T-helper 1 cell (primary cell): ENCODE measurements around the gene TOMM40.

Source experiments
- DNase-seq, 5 donors: peaks; one replicate each; pipeline ENCODE4 v3.0.0-alpha.2; 2012 to 2020

Gene TOMM40

GRCh38 chr19:44930088-44930487 is 39.0 kb downstream of the TOMM40 start:
- no peak for DNase-seq

DNA sequence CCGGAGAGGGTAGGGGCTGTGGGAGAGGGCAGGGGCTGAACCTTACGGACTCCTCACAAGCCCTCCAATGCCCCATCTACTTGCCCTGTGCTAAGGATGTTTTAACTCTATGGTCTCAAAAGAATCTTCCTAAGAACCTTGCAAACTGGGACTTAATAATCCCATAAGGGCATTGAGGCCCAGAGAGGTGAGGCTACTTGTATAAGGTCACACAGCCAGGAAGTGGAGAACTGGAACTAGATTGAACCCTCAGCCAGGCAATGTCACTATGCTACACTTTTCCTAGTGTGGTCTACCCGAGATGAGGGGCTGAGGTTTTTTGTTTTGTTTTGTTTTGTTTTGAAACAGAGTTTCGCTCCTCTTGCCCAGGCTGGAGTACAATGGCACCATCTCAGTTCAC is 40.5 kb downstream of the TOMM40 start:
- DNase-seq = no peak

DNA sequence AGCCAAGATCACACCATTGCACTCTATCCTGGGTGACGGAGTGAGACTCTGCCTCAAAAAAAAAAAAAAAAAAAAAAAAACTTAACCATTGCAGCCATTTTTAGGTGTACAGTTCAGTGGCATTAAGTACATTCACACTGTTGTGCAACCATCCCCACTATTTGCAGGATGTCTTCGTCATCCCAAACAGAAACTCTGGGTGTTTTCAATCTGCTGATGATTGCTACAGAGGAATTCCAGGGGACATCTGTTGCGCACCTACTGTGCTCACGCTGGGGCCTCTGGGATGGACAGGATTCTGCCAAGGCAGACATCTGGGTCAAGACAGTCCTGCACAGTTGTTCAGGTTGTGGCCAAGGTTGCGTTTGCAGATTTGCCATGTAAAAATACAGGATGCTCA is 48.6 kb downstream of the TOMM40 start:
- no peak for DNase-seq

GRCh38 chr19:44942067-44942571 is 51.1 kb downstream of the TOMM40 start, which contains the start of gene APOC4:
Gene APOC4 (plus strand): TSS chr19:44942237. CDS start chr19:44942278, 41 bp downstream.
- DNase-seq = no peak

DNA sequence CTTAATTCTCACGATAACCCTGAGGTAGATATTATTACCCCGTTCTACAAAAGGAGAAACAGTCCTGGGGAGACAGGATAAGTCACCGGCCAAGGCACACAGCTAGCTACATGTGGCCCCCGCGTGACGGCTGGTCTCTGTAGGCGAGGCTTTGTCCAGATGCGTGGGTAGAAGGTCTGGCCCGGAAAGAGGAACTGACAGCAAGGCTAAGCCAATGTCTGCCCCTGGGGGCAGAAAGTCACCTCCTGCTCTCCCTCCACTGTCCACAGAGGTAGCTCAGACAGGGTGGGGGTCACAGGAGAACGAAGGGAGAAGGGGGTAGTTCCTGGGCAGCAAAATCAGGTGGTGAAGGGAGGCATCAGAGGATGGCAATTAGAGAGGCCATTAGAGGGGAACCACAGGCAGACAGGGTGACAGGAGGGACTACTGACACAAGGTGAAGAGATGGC is 52.8 kb downstream of the TOMM40 start:
- no peak for DNase-seq

GRCh38 chr19:44947041-44947581 is 56.1 kb downstream of the TOMM40 start:
- DNase-seq = no peak

- DNase-seq = no peak
These were observed 57.2 kb downstream of the TOMM40 start for GRCh38 chr19:44948237-44948636.

DNA sequence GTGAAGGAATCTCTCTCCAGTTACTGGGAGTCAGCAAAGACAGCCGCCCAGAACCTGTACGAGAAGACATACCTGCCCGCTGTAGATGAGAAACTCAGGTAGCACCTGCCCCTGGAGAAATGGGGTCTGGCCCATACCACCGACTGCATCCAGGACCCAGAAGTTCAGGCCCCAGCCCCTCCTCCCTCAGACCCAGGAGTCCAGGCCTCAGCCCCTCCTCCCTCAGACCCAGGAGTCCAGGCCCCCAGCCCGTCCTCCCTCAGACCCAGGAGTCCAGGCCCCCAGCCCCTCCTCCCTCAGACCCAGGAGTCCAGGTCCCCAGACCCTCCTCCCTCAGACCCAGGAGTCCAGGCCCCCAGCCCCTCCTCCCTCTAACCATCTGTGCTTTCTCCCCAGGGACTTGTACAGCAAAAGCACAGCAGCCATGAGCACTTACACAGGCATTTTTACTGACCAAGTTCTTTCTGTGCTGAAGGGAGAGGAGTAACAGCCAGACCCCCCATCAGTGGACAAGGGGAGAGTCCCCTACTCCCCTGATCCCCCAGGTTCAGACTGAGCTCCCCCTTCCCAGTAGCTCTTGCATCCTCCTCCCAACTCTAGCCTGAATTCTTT is 57.8 kb downstream of the TOMM40 start:
- DNase-seq = no peak

GRCh38 chr19:44949550-44949949 is 58.5 kb downstream of the TOMM40 start:
- no peak for DNase-seq

GRCh38 chr19:44951179-44952159 is 60.4 kb downstream of the TOMM40 start:
- DNase-seq = peak; percentile 20 to 64 (median 51)
